Upper lobe of right lung (tissue), 1 donor: Measurements from ENCODE around the gene CHCHD3. TPM values are rescaled to one million over a fixed set of nuclear protein-coding genes. Genes with fewer than 3 reads are reported as not detected.
"Not testable (repeated sequence)": the region's sequence is repeated elsewhere in the genome, so short reads cannot be mapped to it uniquely, and the experiment has no call there.

Experiments
- ATAC-seq: fragments of 200-7000 bp; cut with Tn5 transposase; one replicate; pipeline ENCODE4 v1.9.1; 2020; ENCODE audit warnings: mild to moderate bottlenecking, moderate library complexity
- DNase-seq: peaks from one replicate; pipeline ENCODE4 v3.0.0-alpha.2; 2020
- H3K27ac ChIP-seq: fragments of 200-600 bp; one replicate; pipeline ENCODE4 v1.8.0; 2022
- H3K27me3 ChIP-seq: fragments of 200-600 bp; one replicate; pipeline ENCODE4 v1.8.0; 2022; ENCODE audit warnings: mild to moderate bottlenecking
- H3K36me3 ChIP-seq: fragments of 200-600 bp; one replicate; pipeline ENCODE4 v1.8.0; 2022
- H3K4me1 ChIP-seq: fragments of 200-600 bp; one replicate; pipeline ENCODE4 v1.8.0; 2022
- H3K4me3 ChIP-seq: fragments of 200-600 bp; one replicate; pipeline ENCODE4 v1.8.0; 2022; ENCODE audit warnings: mild to moderate bottlenecking
- H3K9me3 ChIP-seq: fragments of 200-600 bp; one replicate; pipeline ENCODE4 v1.8.0; 2022
- intact Hi-C: fragments of 100-400 bp; cut with DNase I; formaldehyde crosslinking; loops from one replicate; pipeline ENCODE4 v1.11.0; 2022
- total RNA-seq: library from RNA; stranded (reverse); fragmentation: NEBNext Ultra II Directional; extraction: Animal tissue kit (Norgen Biotek cat#: 25700); gene quantifications from one replicate; pipeline ENCODE4 v1.2.1, GENCODE V29; 2021
- TF ChIP-seq, protein P1 (sequence below): fragments of 200-600 bp; IDR thresholded peaks from one replicate; pipeline ENCODE4 v1.8.0; 2022; ENCODE audit warnings: antibody characterized with exemption
- donor health status: DM: no; HTN: yes; CAD: no; lungs with severe emphysema.

Gene CHCHD3
- total RNA-seq, 1 donor from 2014 or later: 43.0 TPM

GRCh38 chr7:133044722-133045473 is 37.0 kb downstream of the CHCHD3 start:
- H3K9me3 ChIP-seq: no peaks in the 10 kb centered on the region
- H3K36me3 ChIP-seq: no peaks in the 10 kb centered on the region
- no peaks in the 10 kb centered on the region for H3K4me1 ChIP-seq
- H3K27me3 ChIP-seq: no peaks in the 10 kb centered on the region
- H3K27ac ChIP-seq: no peak overlapping the region
- intact Hi-C loops: no loop called here
- TF ChIP-seq, protein P1, sequence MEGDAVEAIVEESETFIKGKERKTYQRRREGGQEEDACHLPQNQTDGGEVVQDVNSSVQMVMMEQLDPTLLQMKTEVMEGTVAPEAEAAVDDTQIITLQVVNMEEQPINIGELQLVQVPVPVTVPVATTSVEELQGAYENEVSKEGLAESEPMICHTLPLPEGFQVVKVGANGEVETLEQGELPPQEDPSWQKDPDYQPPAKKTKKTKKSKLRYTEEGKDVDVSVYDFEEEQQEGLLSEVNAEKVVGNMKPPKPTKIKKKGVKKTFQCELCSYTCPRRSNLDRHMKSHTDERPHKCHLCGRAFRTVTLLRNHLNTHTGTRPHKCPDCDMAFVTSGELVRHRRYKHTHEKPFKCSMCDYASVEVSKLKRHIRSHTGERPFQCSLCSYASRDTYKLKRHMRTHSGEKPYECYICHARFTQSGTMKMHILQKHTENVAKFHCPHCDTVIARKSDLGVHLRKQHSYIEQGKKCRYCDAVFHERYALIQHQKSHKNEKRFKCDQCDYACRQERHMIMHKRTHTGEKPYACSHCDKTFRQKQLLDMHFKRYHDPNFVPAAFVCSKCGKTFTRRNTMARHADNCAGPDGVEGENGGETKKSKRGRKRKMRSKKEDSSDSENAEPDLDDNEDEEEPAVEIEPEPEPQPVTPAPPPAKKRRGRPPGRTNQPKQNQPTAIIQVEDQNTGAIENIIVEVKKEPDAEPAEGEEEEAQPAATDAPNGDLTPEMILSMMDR: no peak
- ATAC-seq: no peak
- H3K4me3 ChIP-seq: no peak overlapping the region
- DNase-seq: no peak

DNA sequence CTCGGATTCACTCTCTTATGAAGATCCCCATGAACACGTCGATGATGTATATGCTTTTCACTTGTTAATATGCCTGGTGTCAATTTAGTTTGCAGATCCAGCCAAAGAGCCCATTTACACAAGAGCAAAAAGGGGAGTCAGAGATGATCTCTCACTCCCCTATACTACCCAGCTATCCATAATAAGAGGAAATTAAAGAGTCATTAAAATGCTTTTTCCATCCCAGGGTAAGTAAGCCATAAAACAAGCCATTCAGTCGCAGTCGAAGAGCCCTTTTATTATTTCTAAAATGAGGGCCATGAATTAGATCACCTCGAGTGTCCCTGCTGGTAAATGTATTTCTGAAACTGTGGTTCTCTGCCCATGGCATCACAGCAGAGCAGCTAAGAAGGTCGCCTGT is 41.2 kb downstream of the CHCHD3 start:
- Histone ChIP-seq H3K27ac (no peak overlapping the region), H3K36me3 (no peaks in the 10 kb centered on the region), H3K4me1 (no peaks in the 10 kb centered on the region), H3K9me3 (no peaks in the 10 kb centered on the region), H3K27me3 (no peaks in the 10 kb centered on the region), H3K4me3 (no peak overlapping the region)
- intact Hi-C loops: no loop called here
- ATAC-seq (no peak), DNase-seq (no peak)
- TF ChIP-seq, protein P1: no peak

GRCh38 chr7:133040178-133040577 is 41.7 kb downstream of the CHCHD3 start:
- H3K4me1 ChIP-seq: no peaks in the 10 kb centered on the region
- intact Hi-C loops: no loop called here
- no peak overlapping the region for H3K27ac ChIP-seq
- no peaks in the 10 kb centered on the region for H3K27me3 ChIP-seq
- H3K36me3 ChIP-seq: no peaks in the 10 kb centered on the region
- no peak overlapping the region for H3K4me3 ChIP-seq
- TF ChIP-seq, protein P1: no peak
- no peaks in the 10 kb centered on the region for H3K9me3 ChIP-seq
- no peak for DNase-seq
- ATAC-seq: no peak

GRCh38 chr7:133039614-133040013 is 42.3 kb downstream of the CHCHD3 start:
- no peak for DNase-seq
- intact Hi-C loops: no loop called here
- Histone ChIP-seq H3K4me3 (no peak overlapping the region), H3K27me3 (no peaks in the 10 kb centered on the region), H3K9me3 (no peaks in the 10 kb centered on the region), H3K27ac (no peak overlapping the region), H3K36me3 (no peaks in the 10 kb centered on the region), H3K4me1 (no peaks in the 10 kb centered on the region)
- no peak for ATAC-seq
- TF ChIP-seq, protein P1: no peak

DNA sequence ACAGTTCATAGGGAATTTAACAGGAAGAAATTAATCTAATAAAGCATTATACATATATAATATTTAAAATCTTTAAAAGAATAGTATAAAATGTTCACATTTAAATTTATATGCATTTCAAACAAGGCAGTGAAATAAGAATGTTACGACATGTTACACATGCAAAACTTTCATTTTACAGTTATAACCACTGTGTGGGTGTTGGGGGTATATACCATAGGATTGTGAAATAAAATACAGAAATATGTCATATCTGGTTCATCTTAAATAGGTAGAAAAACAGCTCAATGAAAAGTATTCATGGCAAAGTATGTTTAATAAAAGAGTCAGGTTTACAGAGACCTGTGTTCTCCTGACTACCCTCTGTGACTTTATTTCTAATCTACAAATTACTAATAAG is 45.6 kb downstream of the CHCHD3 start:
- ATAC-seq (no peak), DNase-seq (no peak)
- no peaks in the 10 kb centered on the region for H3K36me3 ChIP-seq
- H3K9me3 ChIP-seq: no peaks in the 10 kb centered on the region
- H3K4me3 ChIP-seq: no peak overlapping the region
- H3K4me1 ChIP-seq: no peaks in the 10 kb centered on the region
- TF ChIP-seq, protein P1: no peak
- H3K27ac ChIP-seq: no peak overlapping the region
- intact Hi-C loops: no loop called here
- H3K27me3 ChIP-seq: no peaks in the 10 kb centered on the region

- H3K4me3 ChIP-seq, H3K27me3 ChIP-seq, intact Hi-C loops, H3K27ac ChIP-seq, ATAC-seq, H3K4me1 ChIP-seq, H3K36me3 ChIP-seq, H3K9me3 ChIP-seq, DNase-seq: not testable (repeated sequence)
Measured at GRCh38 chr7:133035240-133035639, 46.6 kb downstream of the CHCHD3 start.
